ENCODE data around the gene TFAP2A.

GRCh38 chr6:10395171-10395703 is 19.6 kb downstream of the TFAP2A start:
- TF ChIP-seq CTCF (conservative IDR thresholded peaks at IDR 0.05; ENCODE audit: low read length) = no peak
- no peak for TF ChIP-seq EZH2phosphoT487 (IDR thresholded peaks at IDR 0.05; ENCODE audit: borderline replicate concordance)

Measured in Loucy (cell line).